Measurements from ENCODE around the gene CDKN1C. TPM values are rescaled to one million over a fixed set of nuclear protein-coding genes. Genes with fewer than 3 reads are reported as not detected.

The CDKN1C gene
- total RNA-seq, 1 experiment from 2014 or later = 15.4 TPM

GRCh38 chr11:2834503-2835273 is 50.9 kb downstream of the CDKN1C start:
- DNase-seq = no peak
- Histone ChIP-seq H3K9me3 (ENCODE audit: control insufficient read depth, low read depth, low read length) (no peaks in the 10 kb centered on the region), H2AK5ac (ENCODE audit: insufficient read length, low read length) (no peak overlapping the region), H3K23ac (ENCODE audit: insufficient read length, low read depth, low read length) (no peak overlapping the region), H2BK15ac (ENCODE audit: low read depth, low read length) (no peak overlapping the region), H2BK120ac (ENCODE audit: low read depth, low read length, poor library complexity, severe bottlenecking) (no peak overlapping the region), H4K91ac (ENCODE audit: insufficient read length, low read depth, low read length) (no peak overlapping the region), H3K4ac (ENCODE audit: low read depth, low read length) (no peak overlapping the region), H2AFZ (ENCODE audit: low read length) (no peak overlapping the region), H4K20me1 (ENCODE audit: control insufficient read depth, insufficient read depth, insufficient read length) (no peaks in the 10 kb centered on the region), H3K79me2 (ENCODE audit: insufficient read depth, low read length) (no peaks in the 10 kb centered on the region), H3K56ac (ENCODE audit: insufficient read length, low read depth, low read length) (no peak overlapping the region), H4K5ac (ENCODE audit: insufficient read length, low read depth, low read length) (no peak overlapping the region), H3K18ac (ENCODE audit: insufficient read length, low read depth, low read length) (no peak overlapping the region), H2BK5ac (ENCODE audit: insufficient read length, low read length) (no peak overlapping the region), H2BK12ac (ENCODE audit: insufficient read length, low read depth, low read length) (no peak overlapping the region), H3K79me1 (ENCODE audit: insufficient read depth, low read depth, low read length, poor library complexity, severe bottlenecking) (no peaks in the 10 kb centered on the region), H3T11ph (ENCODE audit: low read length) (no peak overlapping the region), H2BK20ac (ENCODE audit: low read depth, low read length, poor library complexity, severe bottlenecking) (no peak overlapping the region), H3K9ac (ENCODE audit: extremely low read depth, insufficient read length, low read length) (no peak overlapping the region), H3K14ac (ENCODE audit: insufficient read depth, low read length) (no peak overlapping the region; the same call in 1 of the 2 replicates), H3K27ac (ENCODE audit: insufficient read length, low read depth, low read length) (no peak overlapping the region), H3K4me1 (ENCODE audit: insufficient read depth, low read length) (no peaks in the 10 kb centered on the region), H3K23me2 (ENCODE audit: insufficient read length, low read depth, low read length, poor library complexity, severe bottlenecking) (no peaks in the 10 kb centered on the region), H3K4me2 (ENCODE audit: insufficient read depth, insufficient read length, low read length) (no peak overlapping the region), H4K8ac (replicated peaks; ENCODE audit: insufficient read length, low read depth, low read length) (no peak overlapping the region), H3K27me3 (ENCODE audit: insufficient read depth, low read length) (no peaks in the 10 kb centered on the region; the same call in 1 of the 2 replicates)
- Mint-ChIP-seq H3K36me3 (ENCODE audit: insufficient read depth in 1 of 3, low read depth in 3 of 3) (peaks cover 0 to under 1% (median 0%) of the 10 kb centered on the region in 3 experiments; a peak in 1 of 7 replicates), H3K4me1 (peaks cover 32 to 35% of the 10 kb centered on the region in 2 experiments), H3K27ac (no peak overlapping the region), H3K9me3 (peaks cover under 1 to 2% of the 10 kb centered on the region in 2 experiments; a peak in 2 of 5 replicates), H3K27me3 (ENCODE audit: low read depth) (peaks cover 64% of the 10 kb centered on the region), H3K4me3 (no peak overlapping the region)
- no peak for TF ChIP-seq CTCF (conservative IDR thresholded peaks at IDR 0.05)
- no CpG with 5 or more reads among the region's 16 CpGs for WGBS (ENCODE audit: extremely low coverage, insufficient read length, low lambda C conversion rate)
